ENCODE data around the gene R3HDM2.

DNA sequence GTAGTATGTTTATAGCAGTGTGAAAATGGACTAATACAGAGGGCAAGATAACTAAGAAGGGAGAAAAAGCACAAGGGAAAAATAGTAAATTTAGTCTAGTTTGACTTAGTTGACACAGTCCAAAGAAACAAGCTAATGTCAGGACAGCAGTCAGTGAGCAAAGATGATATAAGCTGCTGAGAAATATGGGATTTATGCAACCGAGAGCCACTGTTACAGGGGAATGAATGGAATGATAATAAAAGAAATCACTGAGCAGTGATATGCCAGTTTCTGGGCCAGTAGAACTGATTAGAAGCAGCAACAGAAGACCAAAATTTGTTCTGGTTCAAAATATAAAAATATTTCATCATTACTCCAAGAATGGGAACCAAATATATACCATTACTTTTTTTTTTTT, 60.1 kb downstream of the R3HDM2 start:
- TF ChIP-seq CTCF (IDR thresholded peaks at IDR 0.05), result no peak
- TF ChIP-seq POLR2A (IDR thresholded peaks at IDR 0.05), result no peak
- TF ChIP-seq EP300 (IDR thresholded peaks at IDR 0.05; ENCODE audit: low read depth), result no peak
- no peak for TF ChIP-seq POLR2AphosphoS5 (IDR thresholded peaks at IDR 0.05)

All from transverse colon (tissue), 4 donors.